Measurements from ENCODE around the gene CXorf58.

DNA sequence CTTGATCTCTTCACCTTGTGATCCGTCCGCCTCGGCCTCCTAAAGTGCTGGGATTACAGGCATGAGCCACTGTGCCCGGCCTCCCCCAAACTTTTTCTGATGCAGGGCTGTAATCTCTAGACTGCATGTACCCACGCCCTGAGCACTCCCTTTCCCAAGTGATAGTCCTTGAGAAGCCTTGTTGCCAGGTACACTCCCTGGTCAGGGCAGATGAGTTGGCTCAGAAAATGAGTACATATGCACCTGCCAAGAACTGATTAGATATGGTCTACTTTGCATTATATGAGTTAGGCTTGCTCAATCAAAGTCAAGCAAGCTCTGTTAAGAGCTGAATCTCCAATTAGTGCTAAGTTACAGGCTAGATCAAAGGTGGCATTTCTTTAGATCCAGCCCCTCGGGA, 20.4 kb upstream of the CXorf58 start:
- TF ChIP-seq POLR2AphosphoS5 (IDR thresholded peaks at IDR 0.05; ENCODE audit: insufficient read depth, low read depth, low read length), result no peak
- TF ChIP-seq EZH2 (IDR thresholded peaks at IDR 0.05; ENCODE audit: borderline replicate concordance, low read depth, low read length, severe bottlenecking), result no peak

All from endothelial cell of umbilical vein (primary cell).